GM23338 (cell line): ENCODE measurements around the gene ST8SIA6. TPM values are rescaled to one million over a fixed set of nuclear protein-coding genes. Genes with fewer than 3 reads are reported as not detected.

Experiments
- ATAC-seq: fragments of 200-7000 bp; cut with Tn5 transposase; 3 replicates; pipeline ENCODE4 v1.9.1; 2020
- DNase-seq: peaks from one replicate; pipeline ENCODE4 v3.0.0-alpha.2; 2015; ENCODE audit warnings: low spot score
- H2AFZ ChIP-seq: fragments of 200-600 bp; sonication (generic); 2 replicates; pipeline ENCODE4 v1.8.0; 2016; ENCODE audit warnings: antibody characterized with exemption, mild to moderate bottlenecking, moderate library complexity
- H3F3A ChIP-seq: fragments of 200-600 bp; sonication (generic); replicated peaks from 2 replicates; pipeline ENCODE4 v1.8.0; 2017; ENCODE audit warnings: antibody characterized with exemption, mixed run types, low read depth
- H3K27ac ChIP-seq: fragments of 200-600 bp; sonication (generic); 2 replicates; pipeline ENCODE4 v1.6.1; 2016; ENCODE audit warnings: low read depth
- H3K27me3 ChIP-seq: fragments of 200-600 bp; sonication (generic); 2 replicates; pipeline ENCODE4 v1.8.0; 2016; ENCODE audit warnings: mild to moderate bottlenecking, mixed run types, moderate library complexity; ENCODE audit not compliant: insufficient read depth
- H3K36me3 ChIP-seq: fragments of 200-600 bp; sonication (generic); 2 replicates; pipeline ENCODE4 v1.8.0; 2016; ENCODE audit warnings: mild to moderate bottlenecking; ENCODE audit not compliant: insufficient read depth
- H3K4me1 ChIP-seq: fragments of 200-600 bp; sonication (generic); 2 replicates; pipeline ENCODE4 v1.8.0; 2016; ENCODE audit warnings: mild to moderate bottlenecking, moderate library complexity; ENCODE audit not compliant: insufficient read depth
- H3K4me2 ChIP-seq: fragments of 200-600 bp; sonication (generic); 2 replicates; pipeline ENCODE4 v1.7.1; 2017; ENCODE audit warnings: mixed run types
- H3K4me3 ChIP-seq: fragments of 200-600 bp; sonication (generic); 2 replicates; pipeline ENCODE4 v1.6.1; 2016; ENCODE audit warnings: mixed run types
- H3K79me2 ChIP-seq: fragments of 200-600 bp; sonication (generic); replicated peaks from 2 replicates; pipeline ENCODE4 v1.8.0; 2017; ENCODE audit warnings: mild to moderate bottlenecking; ENCODE audit not compliant: insufficient read depth
- H3K9me2 ChIP-seq: fragments of 200-600 bp; sonication (generic); 2 replicates; pipeline ENCODE4 v1.8.0; 2017; ENCODE audit not compliant: insufficient read depth
- H4K20me1 ChIP-seq: fragments of 200-600 bp; sonication (generic); replicated peaks from 2 replicates; pipeline ENCODE4 v1.8.0; 2017; ENCODE audit warnings: mild to moderate bottlenecking; ENCODE audit not compliant: insufficient read depth
- H3K27ac Mint-ChIP-seq: 2 replicates; pipeline ENCODE4 v1.8.0; 2020; ENCODE audit warnings: inconsistent platforms, mild to moderate bottlenecking, moderate library complexity, mixed read lengths
- H3K27me3 Mint-ChIP-seq: 3 replicates; pipeline ENCODE4 v1.8.0; 2022; ENCODE audit warnings: low read depth, mild to moderate bottlenecking, moderate library complexity, mixed read lengths, inconsistent platforms; ENCODE audit not compliant: insufficient read depth, poor library complexity
- H3K36me3 Mint-ChIP-seq: 3 replicates; pipeline ENCODE4 v1.8.0; 2021; ENCODE audit warnings: low read depth, mild to moderate bottlenecking, inconsistent platforms, moderate library complexity, mixed read lengths
- H3K4me1 Mint-ChIP-seq: 3 replicates; pipeline ENCODE4 v1.8.0; 2020; ENCODE audit warnings: mild to moderate bottlenecking, inconsistent platforms, mixed read lengths
- H3K4me3 Mint-ChIP-seq: 3 replicates; pipeline ENCODE4 v1.8.0; 2021; ENCODE audit warnings: moderate library complexity, mild to moderate bottlenecking, inconsistent platforms, mixed read lengths
- H3K9me3 Mint-ChIP-seq: 3 replicates; pipeline ENCODE4 v1.8.0; 2020; ENCODE audit warnings: moderate library complexity, mild to moderate bottlenecking, inconsistent platforms, mixed read lengths
- CREB1 ChIP-seq: fragments of 250-450 bp; sonication (Bioruptor Pico); IDR thresholded peaks from 2 replicates; pipeline ENCODE4 v1.5.0; 2020; ENCODE audit warnings: low read depth, mild to moderate bottlenecking, moderate library complexity
- CTCF ChIP-seq, 2 experiments: fragments of 200-600 bp in 1 of 2; sonication (generic) in 1 of 2; conservative IDR thresholded peaks; 2 replicates each; pipeline versions ENCODE4 v1.5.1 to v1.6.1; 2016 to 2017; ENCODE audit warnings: antibody characterized with exemption in 2 of 2, low read depth in 2 of 2, mild to moderate bottlenecking in 2 of 2, moderate library complexity in 1 of 2
- ETS1 ChIP-seq: IDR thresholded peaks from 2 replicates; pipeline ENCODE4 v1.6.1; 2016; ENCODE audit warnings: antibody characterized with exemption
- EZH2 ChIP-seq: fragments of 200-600 bp; sonication (generic); IDR thresholded peaks from one replicate; pipeline ENCODE4 v1.8.0; 2017; ENCODE audit warnings: antibody characterized with exemption, mild to moderate bottlenecking, low read depth; ENCODE audit not compliant: unreplicated experiment
- EZH2phosphoT487 ChIP-seq: fragments of 200-600 bp; sonication (generic); IDR thresholded peaks from one replicate; pipeline ENCODE4 v1.8.1; 2018; ENCODE audit warnings: antibody characterized with exemption; ENCODE audit not compliant: unreplicated experiment
- JUNB ChIP-seq: IDR thresholded peaks from one replicate; pipeline ENCODE4 v1.6.1; 2016; ENCODE audit warnings: antibody characterized with exemption; ENCODE audit not compliant: unreplicated experiment
- NANOG ChIP-seq: IDR thresholded peaks from 2 replicates; pipeline ENCODE4 v1.6.1; 2016; ENCODE audit warnings: antibody characterized with exemption, borderline replicate concordance
- POLR2AphosphoS5 ChIP-seq: IDR thresholded peaks from 2 replicates; pipeline ENCODE4 v1.6.1; 2016; ENCODE audit warnings: antibody characterized with exemption, low read depth
- STAT1 ChIP-seq: IDR thresholded peaks from one replicate; pipeline ENCODE4 v1.6.1; 2016; ENCODE audit warnings: antibody characterized with exemption; ENCODE audit not compliant: unreplicated experiment
- ZNF114 ChIP-seq: fragments of 250-450 bp; sonication (Bioruptor Pico); IDR thresholded peaks from 2 replicates; pipeline ENCODE4 v1.5.0; 2020; ENCODE audit warnings: mild to moderate bottlenecking, moderate library complexity
- ZNF331 ChIP-seq: fragments of 250-450 bp; sonication (Bioruptor Pico); IDR thresholded peaks from 2 replicates; pipeline ENCODE4 v1.5.0; 2020; ENCODE audit warnings: low read depth, mild to moderate bottlenecking, moderate library complexity
- polyA plus RNA-seq: library from polyadenylated mRNA; unstranded; fragments of >200 nt; fragmentation: Nextera tagmentation; extraction: Ambion mirVana; gene quantifications from 2 replicates; pipeline ENCODE4 v1.2.1, GENCODE V29; 2016
- total RNA-seq: library from RNA; depleted of rRNA; stranded (reverse); fragments of >200 nt; shearing (Covaris generic); gene quantifications from 2 replicates; pipeline ENCODE4 v1.2.3, GENCODE V29; 2014
- TF ChIP-seq, protein P1 (sequence below): fragments of 250-450 bp; sonication (Bioruptor Pico); IDR thresholded peaks from 2 replicates; pipeline ENCODE4 v1.5.0; 2020; ENCODE audit warnings: mild to moderate bottlenecking, moderate library complexity
- TF ChIP-seq, protein P2 (sequence below): IDR thresholded peaks from one replicate; pipeline ENCODE4 v1.6.1; 2018; ENCODE audit warnings: antibody characterized with exemption; ENCODE audit not compliant: unreplicated experiment

ST8SIA6 gene
- total and polyA plus RNA-seq, 2 experiments from 2014 or later: 1.6 to 2.3 TPM

DNA sequence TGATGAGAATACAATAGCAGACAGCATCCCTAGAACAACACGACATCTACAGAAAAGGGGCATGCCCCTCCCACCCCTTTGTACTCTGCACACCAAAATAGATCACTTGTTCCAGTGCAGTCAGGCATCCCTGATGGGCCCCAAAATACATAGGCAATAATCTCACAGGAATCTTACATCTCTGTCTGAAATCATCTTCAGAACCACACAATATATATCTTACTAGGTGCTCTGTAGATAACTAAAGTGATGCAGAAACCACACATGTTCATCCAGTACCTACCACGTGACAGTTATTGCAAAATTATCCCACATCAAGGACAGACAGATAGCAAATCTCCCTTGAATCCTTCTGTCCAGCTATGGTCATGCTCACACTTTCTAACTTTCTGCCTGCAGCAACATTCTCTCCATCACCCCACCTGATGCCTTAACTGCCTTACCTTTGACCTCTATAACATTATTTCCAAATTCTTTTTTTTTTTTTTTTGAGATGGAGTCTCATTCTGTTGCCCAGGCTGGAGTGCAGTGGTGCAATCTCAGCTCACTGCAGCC, 30.7 kb downstream of the ST8SIA6 start:
- no peak overlapping the region for H3K4me3 ChIP-seq
- H2AFZ ChIP-seq: no peak overlapping the region
- H4K20me1 ChIP-seq: no peaks in the 10 kb centered on the region
- no peak overlapping the region for H3K27ac ChIP-seq
- DNase-seq: no peak
- Mint-ChIP-seq H3K9me3 (no peaks in the 10 kb centered on the region), H3K27ac (no peak overlapping the region), H3K27me3 (peaks cover 4% of the 10 kb centered on the region), H3K4me3 (no peak overlapping the region), H3K4me1 (no peaks in the 10 kb centered on the region; the same call in 1 of the 3 replicates), H3K36me3 (no peaks in the 10 kb centered on the region)
- H3K4me1 ChIP-seq: peaks cover 9% of the 10 kb centered on the region
- no peak for ATAC-seq
- no peaks in the 10 kb centered on the region for H3K36me3 ChIP-seq
- H3K27me3 ChIP-seq: no peaks in the 10 kb centered on the region
- H3K4me2 ChIP-seq: no peak overlapping the region
- no peaks in the 10 kb centered on the region for H3K79me2 ChIP-seq
- no peaks in the 10 kb centered on the region for H3F3A ChIP-seq
- TF ChIP-seq ZNF114 (CRISPR knock-in tag): no peak
- no peak for TF ChIP-seq EZH2
- TF ChIP-seq CTCF (conservative IDR thresholded peaks at IDR 0.05; ENCODE audit: low read depth in 2 of 2): no peak
- TF ChIP-seq JUNB: no peak
- no peak for TF ChIP-seq CREB1 (CRISPR knock-in tag)
- no peak for TF ChIP-seq ZNF331
- TF ChIP-seq, protein P1, sequence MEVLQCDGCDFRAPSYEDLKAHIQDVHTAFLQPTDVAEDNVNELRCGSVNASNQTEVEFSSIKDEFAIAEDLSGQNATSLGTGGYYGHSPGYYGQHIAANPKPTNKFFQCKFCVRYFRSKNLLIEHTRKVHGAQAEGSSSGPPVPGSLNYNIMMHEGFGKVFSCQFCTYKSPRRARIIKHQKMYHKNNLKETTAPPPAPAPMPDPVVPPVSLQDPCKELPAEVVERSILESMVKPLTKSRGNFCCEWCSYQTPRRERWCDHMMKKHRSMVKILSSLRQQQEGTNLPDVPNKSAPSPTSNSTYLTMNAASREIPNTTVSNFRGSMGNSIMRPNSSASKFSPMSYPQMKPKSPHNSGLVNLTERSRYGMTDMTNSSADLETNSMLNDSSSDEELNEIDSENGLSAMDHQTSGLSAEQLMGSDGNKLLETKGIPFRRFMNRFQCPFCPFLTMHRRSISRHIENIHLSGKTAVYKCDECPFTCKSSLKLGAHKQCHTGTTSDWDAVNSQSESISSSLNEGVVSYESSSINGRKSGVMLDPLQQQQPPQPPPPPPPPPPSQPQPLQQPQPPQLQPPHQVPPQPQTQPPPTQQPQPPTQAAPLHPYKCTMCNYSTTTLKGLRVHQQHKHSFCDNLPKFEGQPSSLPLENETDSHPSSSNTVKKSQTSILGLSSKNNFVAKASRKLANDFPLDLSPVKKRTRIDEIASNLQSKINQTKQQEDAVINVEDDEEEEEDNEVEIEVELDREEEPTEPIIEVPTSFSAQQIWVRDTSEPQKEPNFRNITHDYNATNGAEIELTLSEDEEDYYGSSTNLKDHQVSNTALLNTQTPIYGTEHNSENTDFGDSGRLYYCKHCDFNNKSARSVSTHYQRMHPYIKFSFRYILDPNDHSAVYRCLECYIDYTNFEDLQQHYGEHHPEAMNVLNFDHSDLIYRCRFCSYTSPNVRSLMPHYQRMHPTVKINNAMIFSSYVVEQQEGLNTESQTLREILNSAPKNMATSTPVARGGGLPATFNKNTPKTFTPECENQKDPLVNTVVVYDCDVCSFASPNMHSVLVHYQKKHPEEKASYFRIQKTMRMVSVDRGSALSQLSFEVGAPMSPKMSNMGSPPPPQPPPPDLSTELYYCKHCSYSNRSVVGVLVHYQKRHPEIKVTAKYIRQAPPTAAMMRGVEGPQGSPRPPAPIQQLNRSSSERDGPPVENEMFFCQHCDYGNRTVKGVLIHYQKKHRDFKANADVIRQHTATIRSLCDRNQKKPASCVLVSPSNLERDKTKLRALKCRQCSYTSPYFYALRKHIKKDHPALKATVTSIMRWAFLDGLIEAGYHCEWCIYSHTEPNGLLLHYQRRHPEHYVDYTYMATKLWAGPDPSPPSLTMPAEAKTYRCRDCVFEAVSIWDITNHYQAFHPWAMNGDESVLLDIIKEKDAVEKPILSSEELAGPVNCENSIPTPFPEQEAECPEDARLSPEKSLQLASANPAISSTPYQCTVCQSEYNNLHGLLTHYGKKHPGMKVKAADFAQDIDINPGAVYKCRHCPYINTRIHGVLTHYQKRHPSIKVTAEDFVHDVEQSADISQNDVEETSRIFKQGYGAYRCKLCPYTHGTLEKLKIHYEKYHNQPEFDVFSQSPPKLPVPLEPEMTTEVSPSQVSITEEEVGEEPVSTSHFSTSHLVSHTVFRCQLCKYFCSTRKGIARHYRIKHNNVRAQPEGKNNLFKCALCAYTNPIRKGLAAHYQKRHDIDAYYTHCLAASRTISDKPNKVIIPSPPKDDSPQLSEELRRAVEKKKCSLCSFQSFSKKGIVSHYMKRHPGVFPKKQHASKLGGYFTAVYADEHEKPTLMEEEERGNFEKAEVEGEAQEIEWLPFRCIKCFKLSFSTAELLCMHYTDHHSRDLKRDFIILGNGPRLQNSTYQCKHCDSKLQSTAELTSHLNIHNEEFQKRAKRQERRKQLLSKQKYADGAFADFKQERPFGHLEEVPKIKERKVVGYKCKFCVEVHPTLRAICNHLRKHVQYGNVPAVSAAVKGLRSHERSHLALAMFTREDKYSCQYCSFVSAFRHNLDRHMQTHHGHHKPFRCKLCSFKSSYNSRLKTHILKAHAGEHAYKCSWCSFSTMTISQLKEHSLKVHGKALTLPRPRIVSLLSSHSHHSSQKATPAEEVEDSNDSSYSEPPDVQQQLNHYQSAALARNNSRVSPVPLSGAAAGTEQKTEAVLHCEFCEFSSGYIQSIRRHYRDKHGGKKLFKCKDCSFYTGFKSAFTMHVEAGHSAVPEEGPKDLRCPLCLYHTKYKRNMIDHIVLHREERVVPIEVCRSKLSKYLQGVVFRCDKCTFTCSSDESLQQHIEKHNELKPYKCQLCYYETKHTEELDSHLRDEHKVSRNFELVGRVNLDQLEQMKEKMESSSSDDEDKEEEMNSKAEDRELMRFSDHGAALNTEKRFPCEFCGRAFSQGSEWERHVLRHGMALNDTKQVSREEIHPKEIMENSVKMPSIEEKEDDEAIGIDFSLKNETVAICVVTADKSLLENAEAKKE: no peak
- no peak for TF ChIP-seq POLR2AphosphoS5
- no peak for TF ChIP-seq STAT1
- TF ChIP-seq ETS1: no peak
- TF ChIP-seq EZH2phosphoT487: no peak
- TF ChIP-seq, protein P2, sequence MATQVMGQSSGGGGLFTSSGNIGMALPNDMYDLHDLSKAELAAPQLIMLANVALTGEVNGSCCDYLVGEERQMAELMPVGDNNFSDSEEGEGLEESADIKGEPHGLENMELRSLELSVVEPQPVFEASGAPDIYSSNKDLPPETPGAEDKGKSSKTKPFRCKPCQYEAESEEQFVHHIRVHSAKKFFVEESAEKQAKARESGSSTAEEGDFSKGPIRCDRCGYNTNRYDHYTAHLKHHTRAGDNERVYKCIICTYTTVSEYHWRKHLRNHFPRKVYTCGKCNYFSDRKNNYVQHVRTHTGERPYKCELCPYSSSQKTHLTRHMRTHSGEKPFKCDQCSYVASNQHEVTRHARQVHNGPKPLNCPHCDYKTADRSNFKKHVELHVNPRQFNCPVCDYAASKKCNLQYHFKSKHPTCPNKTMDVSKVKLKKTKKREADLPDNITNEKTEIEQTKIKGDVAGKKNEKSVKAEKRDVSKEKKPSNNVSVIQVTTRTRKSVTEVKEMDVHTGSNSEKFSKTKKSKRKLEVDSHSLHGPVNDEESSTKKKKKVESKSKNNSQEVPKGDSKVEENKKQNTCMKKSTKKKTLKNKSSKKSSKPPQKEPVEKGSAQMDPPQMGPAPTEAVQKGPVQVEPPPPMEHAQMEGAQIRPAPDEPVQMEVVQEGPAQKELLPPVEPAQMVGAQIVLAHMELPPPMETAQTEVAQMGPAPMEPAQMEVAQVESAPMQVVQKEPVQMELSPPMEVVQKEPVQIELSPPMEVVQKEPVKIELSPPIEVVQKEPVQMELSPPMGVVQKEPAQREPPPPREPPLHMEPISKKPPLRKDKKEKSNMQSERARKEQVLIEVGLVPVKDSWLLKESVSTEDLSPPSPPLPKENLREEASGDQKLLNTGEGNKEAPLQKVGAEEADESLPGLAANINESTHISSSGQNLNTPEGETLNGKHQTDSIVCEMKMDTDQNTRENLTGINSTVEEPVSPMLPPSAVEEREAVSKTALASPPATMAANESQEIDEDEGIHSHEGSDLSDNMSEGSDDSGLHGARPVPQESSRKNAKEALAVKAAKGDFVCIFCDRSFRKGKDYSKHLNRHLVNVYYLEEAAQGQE: no peak
- TF ChIP-seq NANOG: no peak
- no peaks in the 10 kb centered on the region for H3K9me2 ChIP-seq
